ENCODE data around the gene CIAO2B.
"Not testable (repeated sequence)": the region's sequence is repeated elsewhere in the genome, so short reads cannot be mapped to it uniquely, and the experiment has no call there.

Gene CIAO2B

DNA sequence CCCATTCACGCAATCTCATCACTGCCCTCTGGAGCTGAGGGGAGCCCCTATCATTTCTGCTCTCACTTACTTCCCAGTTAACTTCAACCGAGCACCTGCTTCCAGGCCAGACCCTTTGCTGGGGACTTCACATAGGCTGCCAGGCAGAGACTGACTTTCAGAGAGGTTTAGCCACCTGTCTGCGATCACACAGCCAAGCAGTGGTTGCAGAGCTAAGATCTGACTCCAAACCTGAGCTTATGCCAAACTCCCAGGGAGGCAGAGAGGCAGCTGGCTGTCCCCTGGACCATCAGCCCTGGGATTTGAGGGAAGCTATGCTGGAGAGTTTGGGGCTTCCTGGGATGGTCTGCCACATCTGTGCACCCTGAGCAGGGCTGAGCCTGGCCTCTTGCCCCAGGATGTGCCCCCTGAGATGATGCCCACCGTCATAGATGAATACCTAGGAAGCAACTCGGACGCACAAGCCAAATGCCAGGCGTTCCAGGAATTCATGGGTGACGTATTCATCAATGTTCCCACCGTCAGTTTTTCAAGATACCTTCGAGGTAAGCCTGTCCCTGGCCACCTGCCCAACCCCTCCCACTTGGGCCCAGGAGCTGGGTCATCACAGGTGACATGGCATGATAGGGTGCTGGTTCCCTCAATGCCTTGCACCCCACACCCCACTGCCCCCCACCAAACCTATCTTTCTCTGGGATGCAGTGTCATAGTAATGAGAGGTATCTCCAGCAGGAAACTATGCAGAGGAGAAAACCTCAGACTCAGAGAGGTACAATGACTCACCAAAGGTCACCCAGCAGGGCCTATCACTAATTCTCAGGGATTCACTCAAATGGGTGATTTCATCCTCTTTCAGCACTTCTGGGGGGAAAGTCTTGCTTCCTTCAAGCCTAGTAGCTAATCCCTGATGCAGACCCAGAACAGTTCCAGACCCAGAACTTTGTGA lies 36.8 kb upstream of the CIAO2B start:
- Histone ChIP-seq H3K4me1 (ENCODE audit: control insufficient read depth in 1 of 2, insufficient read depth in 2 of 2, low read length in 2 of 2) (no peaks in the 10 kb centered on the region), H3K36me3 (ENCODE audit: control insufficient read depth in 1 of 2, insufficient read depth in 2 of 2, low read length in 2 of 2) (no peaks in the 10 kb centered on the region), H3K27me3 (ENCODE audit: low read depth, low read length) (no peaks in the 10 kb centered on the region), H3K9me3 (ENCODE audit: control insufficient read depth in 1 of 2, low read length in 2 of 2) (no peaks in the 10 kb centered on the region), H3K4me3 (ENCODE audit: low read depth in 1 of 2, low read length in 2 of 2) (no peak overlapping the region), H3K27ac (ENCODE audit: low read length) (no peak overlapping the region)

DNA sequence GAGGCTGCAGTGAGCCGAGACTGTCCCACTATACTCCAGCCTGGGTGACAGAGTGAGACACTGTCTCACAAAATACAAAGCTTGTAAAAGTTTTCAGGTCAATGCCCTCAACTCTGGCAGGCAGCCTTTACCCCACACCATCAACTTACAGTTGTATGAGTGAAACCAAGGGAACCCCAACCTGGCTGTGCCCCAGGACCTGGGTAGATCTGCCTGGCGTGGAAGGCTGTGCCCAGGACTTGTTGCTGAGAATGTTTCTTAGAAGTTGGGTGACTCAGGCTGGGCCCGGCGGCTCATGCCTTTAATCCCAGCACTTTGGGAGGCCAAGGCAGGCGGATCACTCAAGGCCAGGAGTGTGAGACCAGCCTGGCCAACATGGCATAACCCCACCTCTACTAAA lies 34.6 kb upstream of the CIAO2B start:
- H3K27ac ChIP-seq (ENCODE audit: low read length) = no peak overlapping the region
- no peaks in the 10 kb centered on the region for H3K36me3 ChIP-seq (ENCODE audit: control insufficient read depth in 1 of 2, insufficient read depth in 2 of 2, low read length in 2 of 2)
- no peaks in the 10 kb centered on the region for H3K9me3 ChIP-seq (ENCODE audit: control insufficient read depth in 1 of 2, low read length in 2 of 2)
- no peak overlapping the region for H3K4me3 ChIP-seq (ENCODE audit: low read depth in 1 of 2, low read length in 2 of 2)
- no peaks in the 10 kb centered on the region for H3K27me3 ChIP-seq (ENCODE audit: low read depth, low read length)
- H3K4me1 ChIP-seq (ENCODE audit: control insufficient read depth in 1 of 2, insufficient read depth in 2 of 2, low read length in 2 of 2) = no peaks in the 10 kb centered on the region

DNA sequence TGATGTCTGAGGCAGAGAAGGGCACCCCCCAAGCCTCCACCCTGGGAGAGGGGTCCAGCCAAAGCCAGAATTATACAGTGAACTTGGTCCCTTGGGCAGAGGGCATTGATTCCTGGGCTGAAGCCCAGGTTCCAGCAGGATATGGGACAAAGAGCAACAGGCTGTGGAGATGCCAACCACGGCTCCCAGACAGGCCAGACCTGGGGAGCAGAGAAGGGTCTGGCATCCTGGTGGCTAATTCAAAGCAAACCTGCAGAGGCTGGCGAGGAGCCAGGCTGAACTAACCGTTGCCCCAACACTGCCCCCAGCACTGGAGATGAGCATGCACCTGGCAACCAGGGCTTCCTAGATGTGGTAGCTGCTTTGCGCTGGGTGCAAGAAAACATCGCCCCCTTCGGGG lies 29.8 kb upstream of the CIAO2B start:
- Histone ChIP-seq H3K9me3 (ENCODE audit: control insufficient read depth in 1 of 2, low read length in 2 of 2) (no peaks in the 10 kb centered on the region), H3K27me3 (ENCODE audit: low read depth, low read length) (no peaks in the 10 kb centered on the region), H3K36me3 (ENCODE audit: control insufficient read depth in 1 of 2, insufficient read depth in 2 of 2, low read length in 2 of 2) (no peaks in the 10 kb centered on the region), H3K4me3 (ENCODE audit: low read depth in 1 of 2, low read length in 2 of 2) (no peak overlapping the region), H3K4me1 (ENCODE audit: control insufficient read depth in 1 of 2, insufficient read depth in 2 of 2, low read length in 2 of 2) (peaks cover 0 to 8% of the 10 kb centered on the region in 2 donors), H3K27ac (ENCODE audit: low read length) (no peak overlapping the region)

DNA sequence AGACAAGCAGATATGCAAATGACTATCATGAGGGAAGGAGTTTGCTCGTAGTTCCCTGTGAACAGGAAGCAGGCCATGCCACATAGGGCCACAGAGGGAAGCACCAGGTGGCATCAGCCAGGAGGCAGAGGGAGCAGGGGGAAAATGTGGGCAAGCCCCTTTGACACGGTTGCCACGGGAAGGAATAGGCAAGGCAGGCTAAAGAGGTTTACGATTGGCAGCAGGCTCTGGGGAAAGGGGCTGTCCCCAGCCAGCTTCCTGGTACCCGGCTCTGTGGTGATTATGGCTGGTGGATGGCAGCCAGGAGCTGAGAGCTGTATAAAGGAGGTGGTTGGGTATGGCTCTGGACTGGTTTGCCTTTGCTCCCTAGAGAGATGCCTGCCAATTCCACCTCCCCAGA lies 27.7 kb upstream of the CIAO2B start:
- Histone ChIP-seq H3K27ac (ENCODE audit: low read length) (no peak overlapping the region), H3K4me3 (ENCODE audit: low read depth in 1 of 2, low read length in 2 of 2) (no peak overlapping the region), H3K36me3 (ENCODE audit: control insufficient read depth in 1 of 2, insufficient read depth in 2 of 2, low read length in 2 of 2) (no peaks in the 10 kb centered on the region), H3K9me3 (ENCODE audit: control insufficient read depth in 1 of 2, low read length in 2 of 2) (no peaks in the 10 kb centered on the region), H3K27me3 (ENCODE audit: low read depth, low read length) (no peaks in the 10 kb centered on the region), H3K4me1 (ENCODE audit: control insufficient read depth in 1 of 2, insufficient read depth in 2 of 2, low read length in 2 of 2) (peaks cover 0 to 8% of the 10 kb centered on the region in 2 donors)

DNA sequence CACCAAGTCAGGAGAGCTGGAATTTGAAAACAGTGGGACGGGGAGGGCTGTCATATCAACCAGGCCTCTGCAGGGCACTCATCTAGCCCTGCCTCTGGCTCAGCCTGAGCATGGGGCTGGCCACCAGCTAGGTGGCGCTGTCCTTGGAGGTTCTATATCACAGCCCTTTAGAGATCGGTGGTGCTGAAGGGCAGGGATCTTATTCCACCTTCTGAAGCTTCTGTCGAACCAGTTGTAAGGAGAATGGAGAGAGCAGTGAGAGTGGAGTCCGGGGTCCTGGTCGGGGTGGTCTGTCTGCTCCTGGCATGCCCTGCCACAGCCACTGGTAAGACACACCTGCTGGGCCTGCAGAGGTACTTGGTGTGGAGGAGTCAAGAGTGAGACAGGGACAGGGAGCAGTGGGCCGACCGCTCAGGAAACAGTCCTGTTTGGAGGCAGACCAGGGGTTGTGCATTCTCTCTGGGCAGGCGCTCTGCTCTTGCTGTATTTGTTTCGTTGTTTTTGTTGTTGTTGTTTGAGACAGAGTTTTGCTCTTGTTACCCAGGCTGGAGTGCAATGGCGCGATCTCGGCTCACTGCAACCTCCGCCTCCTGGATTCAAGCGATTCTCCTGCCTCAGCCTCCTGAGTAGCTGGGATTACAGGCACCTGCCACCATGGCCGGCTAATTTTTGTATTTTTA lies 27.0 kb upstream of the CIAO2B start, which contains the start of gene CES3:
TSS of gene CES3 (plus strand) at position 202 of the 680 bp plus-strand sequence. CDS start at position 244, 42 bp downstream.
- H3K4me3 ChIP-seq (ENCODE audit: low read depth in 1 of 2, low read length in 2 of 2) = peak within 1 kb of the TSS in 1 of 2 donors; percentile 49
- peak within 1 kb of the TSS; percentile 45 for H3K27ac ChIP-seq (ENCODE audit: low read length)
- H3K27me3 ChIP-seq (ENCODE audit: low read depth, low read length) = no peaks in the 10 kb centered on the region
- no peaks in the 10 kb centered on the region for H3K9me3 ChIP-seq (ENCODE audit: control insufficient read depth in 1 of 2, low read length in 2 of 2)
- H3K4me1 ChIP-seq (ENCODE audit: control insufficient read depth in 1 of 2, insufficient read depth in 2 of 2, low read length in 2 of 2) = peaks cover 0 to 8% of the 10 kb centered on the region in 2 donors
- H3K36me3 ChIP-seq (ENCODE audit: control insufficient read depth in 1 of 2, insufficient read depth in 2 of 2, low read length in 2 of 2) = no peaks in the 10 kb centered on the region

DNA sequence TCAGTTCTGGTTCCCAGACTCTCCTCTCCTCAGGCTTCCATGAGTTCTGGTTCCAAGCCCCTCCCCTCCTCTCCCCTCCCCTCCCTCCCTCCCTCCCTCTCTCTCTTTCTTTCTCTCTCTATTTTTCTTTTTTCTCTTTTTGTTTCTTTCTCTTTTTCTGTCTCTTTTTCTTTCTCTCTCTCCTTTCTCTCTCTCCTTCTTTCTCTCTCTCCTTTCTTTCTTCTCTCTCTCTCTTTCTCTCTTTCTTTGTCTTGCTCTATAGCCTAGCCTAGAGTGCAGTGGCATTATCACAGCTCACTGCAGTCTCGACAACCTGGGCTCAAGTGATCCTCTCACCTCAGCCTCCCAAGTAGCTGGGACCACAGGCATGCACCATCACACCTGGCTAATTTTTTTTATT lies 26.1 kb upstream of the CIAO2B start:
- Histone ChIP-seq H3K4me3 (ENCODE audit: low read depth in 1 of 2, low read length in 2 of 2) (no peak overlapping the region), H3K4me1 (ENCODE audit: control insufficient read depth in 1 of 2, insufficient read depth in 2 of 2, low read length in 2 of 2) (peaks cover 0 to 8% of the 10 kb centered on the region in 2 donors), H3K27ac (ENCODE audit: low read length) (no peak overlapping the region), H3K27me3 (ENCODE audit: low read depth, low read length) (no peaks in the 10 kb centered on the region), H3K36me3 (ENCODE audit: control insufficient read depth in 1 of 2, insufficient read depth in 2 of 2, low read length in 2 of 2) (no peaks in the 10 kb centered on the region), H3K9me3 (ENCODE audit: control insufficient read depth in 1 of 2, low read length in 2 of 2) (no peaks in the 10 kb centered on the region)

DNA sequence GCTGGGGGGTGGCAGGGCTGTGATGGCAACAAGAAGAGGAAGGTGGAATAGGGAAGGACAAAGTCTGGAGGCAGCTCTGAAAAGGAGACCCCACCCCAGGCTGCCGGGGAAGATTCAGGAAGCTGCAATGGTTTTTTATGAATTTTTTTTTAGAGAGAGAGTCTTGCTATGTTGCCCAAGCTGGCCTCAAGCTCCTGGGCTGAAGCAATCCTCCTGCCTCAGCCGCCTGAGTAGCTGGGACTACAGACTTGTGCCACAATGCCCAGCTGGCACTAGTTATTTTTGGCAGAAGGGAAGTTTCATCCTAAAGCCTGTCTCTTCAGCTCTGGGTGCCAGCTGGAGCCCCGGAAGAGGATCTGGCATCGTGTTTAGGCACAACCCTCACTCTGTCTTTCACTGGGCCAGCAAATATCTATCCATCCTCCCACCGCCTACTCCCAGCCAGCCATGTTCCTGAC lies 25.5 kb upstream of the CIAO2B start:
- no peaks in the 10 kb centered on the region for H3K27me3 ChIP-seq (ENCODE audit: low read depth, low read length)
- no peaks in the 10 kb centered on the region for H3K36me3 ChIP-seq (ENCODE audit: control insufficient read depth in 1 of 2, insufficient read depth in 2 of 2, low read length in 2 of 2)
- H3K4me3 ChIP-seq (ENCODE audit: low read depth in 1 of 2, low read length in 2 of 2) = no peak overlapping the region
- H3K27ac ChIP-seq (ENCODE audit: low read length) = no peak overlapping the region
- H3K9me3 ChIP-seq (ENCODE audit: control insufficient read depth in 1 of 2, low read length in 2 of 2) = no peaks in the 10 kb centered on the region
- H3K4me1 ChIP-seq (ENCODE audit: control insufficient read depth in 1 of 2, insufficient read depth in 2 of 2, low read length in 2 of 2) = peaks cover 0 to 8% of the 10 kb centered on the region in 2 donors

DNA sequence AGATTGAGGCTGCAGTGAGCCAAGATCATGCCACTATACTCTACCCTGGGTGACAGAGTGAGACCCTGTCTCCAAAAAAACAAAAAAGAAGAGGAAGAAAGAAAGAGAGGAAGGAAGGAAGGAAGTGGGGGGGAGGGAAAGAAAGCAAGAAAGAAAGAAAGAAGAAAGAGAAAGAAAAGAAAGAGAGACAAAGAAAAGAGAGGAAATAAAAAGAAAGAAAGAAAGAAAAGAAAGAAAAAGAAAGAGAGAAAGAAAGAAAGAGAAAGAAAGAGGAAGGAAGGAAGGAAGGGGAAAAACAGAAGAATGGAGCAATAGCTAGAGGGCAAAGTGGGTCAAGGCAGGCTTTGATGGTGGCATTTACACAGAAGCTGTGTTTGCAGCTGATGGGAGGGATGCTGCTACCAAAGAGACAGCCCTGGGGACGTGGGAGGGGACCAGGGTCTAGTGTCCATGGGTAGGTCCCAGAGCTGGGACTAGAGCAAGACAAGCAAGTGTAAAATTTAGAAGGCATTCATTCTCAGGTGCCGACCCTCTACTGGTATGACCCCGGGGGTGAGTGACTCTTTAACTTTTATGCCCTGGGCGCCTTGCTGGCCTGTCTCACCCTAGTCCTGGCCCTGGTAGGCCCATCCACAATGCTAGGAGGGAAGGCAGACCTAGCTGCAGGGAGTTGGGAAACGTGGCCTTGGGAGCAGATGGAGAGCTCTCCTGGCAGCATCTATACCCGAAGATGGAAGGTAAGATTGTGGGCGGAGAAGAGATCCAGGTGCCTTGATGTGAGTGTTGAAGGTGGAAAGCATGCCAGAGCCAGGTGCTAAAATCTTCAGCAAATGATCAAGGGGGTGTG lies 24.9 kb upstream of the CIAO2B start:
- Histone ChIP-seq H3K27me3 (ENCODE audit: low read depth, low read length) (no peaks in the 10 kb centered on the region), H3K4me1 (ENCODE audit: control insufficient read depth in 1 of 2, insufficient read depth in 2 of 2, low read length in 2 of 2) (peaks cover 0 to 8% of the 10 kb centered on the region in 2 donors), H3K36me3 (ENCODE audit: control insufficient read depth in 1 of 2, insufficient read depth in 2 of 2, low read length in 2 of 2) (no peaks in the 10 kb centered on the region), H3K9me3 (ENCODE audit: control insufficient read depth in 1 of 2, low read length in 2 of 2) (no peaks in the 10 kb centered on the region), H3K27ac (ENCODE audit: low read length) (no peak overlapping the region), H3K4me3 (ENCODE audit: low read depth in 1 of 2, low read length in 2 of 2) (no peak overlapping the region)

DNA sequence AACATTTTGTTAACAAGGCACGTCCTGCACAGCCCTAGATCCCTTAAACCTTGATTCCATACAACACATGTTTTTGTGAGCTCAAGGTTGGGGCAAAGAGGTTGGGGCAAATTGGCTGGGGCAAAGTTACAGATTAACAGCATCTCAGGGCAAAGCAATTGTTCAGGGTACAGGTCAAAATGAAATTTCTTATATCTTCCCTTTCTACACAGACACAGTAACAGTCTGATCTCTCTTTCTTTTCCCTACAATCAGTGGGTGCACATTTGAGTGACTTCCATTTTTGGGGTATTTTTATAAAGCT lies 21.9 kb upstream of the CIAO2B start:
- not testable (repeated sequence) for H3K27me3 ChIP-seq (ENCODE audit: low read depth, low read length); H3K4me3 ChIP-seq (ENCODE audit: low read depth in 1 of 2, low read length in 2 of 2); H3K36me3 ChIP-seq (ENCODE audit: control insufficient read depth in 1 of 2, insufficient read depth in 2 of 2, low read length in 2 of 2); H3K4me1 ChIP-seq (ENCODE audit: control insufficient read depth in 1 of 2, insufficient read depth in 2 of 2, low read length in 2 of 2); H3K27ac ChIP-seq (ENCODE audit: low read length); H3K9me3 ChIP-seq (ENCODE audit: control insufficient read depth in 1 of 2, low read length in 2 of 2)

DNA sequence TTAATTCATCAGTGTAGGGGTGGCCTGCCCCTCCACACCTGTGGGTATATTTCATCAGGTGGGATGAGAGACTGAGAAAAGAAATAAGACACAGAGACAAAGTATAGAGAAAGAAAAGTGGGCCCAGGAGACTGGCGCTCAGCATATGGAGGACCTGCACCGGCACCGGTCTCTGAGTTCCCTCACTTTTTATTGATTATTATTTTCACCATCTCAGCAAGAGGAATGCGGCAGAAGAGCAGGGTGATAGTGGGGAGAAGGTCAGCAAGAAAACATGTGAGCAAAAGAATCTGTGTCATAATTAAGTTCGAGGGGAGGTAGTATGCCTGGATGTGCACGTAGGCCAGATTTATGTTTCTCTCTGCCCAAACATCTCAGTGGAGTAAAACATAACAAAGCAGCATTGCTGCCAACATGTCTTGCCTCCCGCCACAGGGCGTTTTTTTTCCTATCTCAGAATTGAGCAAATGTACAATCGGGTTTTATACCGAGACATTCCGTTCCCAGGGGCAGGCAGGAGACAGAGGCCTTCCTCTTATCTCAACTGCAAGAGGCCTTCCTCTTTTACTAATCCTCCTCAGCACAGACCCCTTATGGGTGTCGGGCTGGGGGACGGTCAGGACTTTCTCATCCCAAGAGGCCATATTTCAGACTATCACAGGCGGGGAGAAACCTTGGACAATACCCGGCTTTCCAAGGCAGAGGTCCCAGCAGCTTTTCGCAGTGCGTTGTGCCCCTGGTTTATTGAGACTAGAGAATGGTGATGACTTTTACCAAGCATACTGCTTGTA lies 21.4 kb upstream of the CIAO2B start:
- H3K36me3 ChIP-seq (ENCODE audit: control insufficient read depth in 1 of 2, insufficient read depth in 2 of 2, low read length in 2 of 2); H3K27ac ChIP-seq (ENCODE audit: low read length); H3K4me1 ChIP-seq (ENCODE audit: control insufficient read depth in 1 of 2, insufficient read depth in 2 of 2, low read length in 2 of 2); H3K27me3 ChIP-seq (ENCODE audit: low read depth, low read length); H3K9me3 ChIP-seq (ENCODE audit: control insufficient read depth in 1 of 2, low read length in 2 of 2); H3K4me3 ChIP-seq (ENCODE audit: low read depth in 1 of 2, low read length in 2 of 2): not testable (repeated sequence)

Measured in muscle layer of duodenum (tissue), 2 donors.